NCI-H1092 treated with DMSO at 0.1 percent for 48 hours (cell line): ENCODE measurements around the gene ADGRV1.
A peak's percentile ranks its signal among the peaks of the same experiment; 100 is the strongest.
"Not testable (repeated sequence)": the region's sequence is repeated elsewhere in the genome, so short reads cannot be mapped to it uniquely, and the experiment has no call there.

Experiments
- DNase-seq: peaks from one replicate; lab custom pipeline; 2025; lab: John Stamatoyannopoulos, UW

ADGRV1 gene

DNA sequence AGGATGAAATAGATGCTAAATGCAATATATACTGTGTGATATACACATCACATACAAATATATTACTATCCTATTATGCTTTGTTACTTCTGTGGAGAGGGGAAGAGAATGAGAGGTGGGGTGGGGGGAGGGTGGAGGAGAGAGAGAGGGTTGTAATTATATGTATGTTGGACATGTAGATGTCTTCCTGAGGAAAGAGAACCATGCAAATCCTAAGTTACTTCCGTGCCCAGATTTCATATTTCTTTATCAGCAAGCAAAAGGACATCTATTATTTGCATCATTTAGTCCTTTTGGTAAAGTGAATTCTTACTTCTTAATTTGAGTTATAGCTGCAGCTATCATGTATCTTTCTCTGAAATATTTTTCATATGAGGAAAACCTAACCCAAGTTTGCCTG is 187.5 kb downstream of the ADGRV1 start:
- no peak for DNase-seq

DNA sequence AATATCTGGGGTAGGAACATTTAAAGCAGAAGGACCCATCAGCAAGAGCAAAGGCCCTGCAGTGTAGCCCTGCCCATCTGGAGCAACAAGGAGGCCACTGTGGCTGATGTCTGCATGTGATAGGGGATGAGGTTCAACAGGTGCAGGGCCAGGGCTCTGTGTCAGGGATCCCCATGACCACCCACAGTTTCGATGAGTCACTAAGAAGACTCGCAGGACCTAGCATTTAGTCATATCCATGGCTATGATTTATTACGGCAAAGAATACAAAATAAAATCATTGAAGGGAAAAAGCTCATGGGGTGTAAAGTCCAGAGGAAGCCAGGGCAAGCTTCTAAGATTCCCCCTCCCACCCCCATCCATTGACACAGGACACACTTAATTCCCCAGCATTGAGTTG is 188.6 kb downstream of the ADGRV1 start:
- DNase-seq: no peak

DNA sequence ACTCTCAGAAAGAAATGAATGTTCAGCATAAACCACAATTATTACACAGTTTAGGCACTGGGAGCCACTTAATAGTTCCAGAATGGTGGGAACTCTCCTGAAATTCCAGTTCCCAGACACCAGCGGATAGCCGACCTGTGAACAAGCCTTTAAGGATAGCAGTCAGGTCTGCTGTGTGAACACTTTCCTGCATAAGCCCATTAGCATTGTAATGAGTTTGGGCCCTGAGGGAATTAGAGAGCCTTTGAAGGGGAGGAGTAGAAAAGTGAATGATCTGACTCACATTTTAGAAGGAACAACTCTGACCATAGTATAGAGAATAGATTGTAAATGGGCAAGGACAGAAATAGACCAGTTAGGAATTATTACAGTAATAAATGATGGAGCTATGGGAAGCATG is 189.1 kb downstream of the ADGRV1 start:
- no peak for DNase-seq

DNA sequence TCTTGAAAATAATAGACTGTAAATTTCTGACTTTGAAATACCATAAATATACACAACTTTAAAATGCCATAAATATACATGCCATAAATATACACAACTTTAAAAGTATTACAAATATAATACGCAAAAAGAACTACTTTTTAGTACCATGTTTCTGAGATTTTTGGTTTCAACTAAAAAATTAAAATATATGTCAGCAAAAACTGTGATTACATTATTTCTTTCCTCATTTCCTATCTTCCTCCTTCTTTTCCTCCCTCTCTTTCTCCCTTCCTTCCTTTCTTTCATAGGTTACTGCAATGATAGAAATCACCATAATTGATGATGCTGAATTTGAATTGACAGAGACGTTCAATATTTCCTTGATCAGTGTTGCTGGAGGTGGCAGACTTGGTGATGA is 200.5 kb downstream of the ADGRV1 start:
- no peak for DNase-seq

DNA sequence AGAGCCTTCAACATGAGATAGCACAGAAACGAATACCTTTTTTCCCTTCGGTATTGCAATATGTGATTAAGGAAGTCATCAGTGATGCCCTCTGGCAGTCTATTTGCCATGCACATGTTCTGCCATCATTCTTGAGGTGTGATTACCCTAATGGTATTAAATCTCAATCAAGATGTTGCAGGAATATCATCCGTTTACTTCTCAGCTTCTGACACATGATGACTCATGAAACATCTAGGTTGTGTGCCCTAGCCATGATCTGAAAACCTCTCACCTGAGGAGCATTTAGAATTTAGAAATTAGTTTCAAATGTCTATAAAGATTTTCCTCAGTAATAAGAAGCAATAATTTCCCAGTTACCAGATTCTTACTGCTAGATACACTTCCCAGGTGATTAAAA is 209.1 kb downstream of the ADGRV1 start:
- no peak for DNase-seq

DNA sequence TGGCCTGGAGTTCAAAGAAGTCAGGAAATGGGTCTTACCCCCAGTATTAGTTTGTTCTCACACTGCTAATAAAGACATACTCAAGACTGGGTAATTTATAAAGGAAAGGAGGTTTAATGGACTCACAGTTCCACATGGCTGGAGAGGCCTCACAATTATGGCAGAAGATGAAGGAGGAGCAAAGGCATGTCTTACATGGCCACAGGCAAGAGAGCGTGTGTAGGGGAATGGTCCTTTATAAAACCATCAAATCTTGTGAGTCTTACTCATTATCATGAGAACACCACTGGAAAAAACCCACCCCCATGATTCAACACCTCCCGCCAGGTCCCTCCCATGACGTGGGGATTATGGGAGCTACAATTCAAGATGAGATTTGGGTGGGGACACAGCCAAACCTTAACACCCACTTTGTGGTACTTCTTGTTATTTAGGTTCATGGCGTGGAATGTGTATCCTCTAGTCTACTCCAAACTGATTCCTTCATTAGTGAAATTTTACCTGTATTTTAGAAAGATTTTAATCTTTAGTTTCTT is 211.5 kb downstream of the ADGRV1 start:
- DNase-seq: not testable (repeated sequence)

DNA sequence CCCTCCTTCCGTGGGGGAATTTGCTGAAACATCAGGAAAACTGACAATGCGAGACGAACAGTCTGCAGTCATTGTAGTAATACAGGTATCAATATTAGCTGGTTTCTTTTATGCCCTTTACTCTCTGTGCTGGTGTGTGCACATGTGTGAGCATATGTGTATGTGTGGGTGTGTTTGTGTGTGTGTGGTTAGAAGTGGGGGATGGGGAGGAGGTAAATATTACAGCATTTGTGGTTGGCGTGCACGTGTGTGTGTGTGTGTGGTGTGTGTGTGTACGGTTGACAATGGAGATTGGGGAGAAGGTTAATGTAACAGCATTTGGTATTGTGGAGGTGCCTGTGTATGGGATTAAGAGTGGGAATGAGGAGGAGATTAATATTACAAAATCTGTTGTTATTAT is 219.4 kb downstream of the ADGRV1 start:
- no peak for DNase-seq

DNA sequence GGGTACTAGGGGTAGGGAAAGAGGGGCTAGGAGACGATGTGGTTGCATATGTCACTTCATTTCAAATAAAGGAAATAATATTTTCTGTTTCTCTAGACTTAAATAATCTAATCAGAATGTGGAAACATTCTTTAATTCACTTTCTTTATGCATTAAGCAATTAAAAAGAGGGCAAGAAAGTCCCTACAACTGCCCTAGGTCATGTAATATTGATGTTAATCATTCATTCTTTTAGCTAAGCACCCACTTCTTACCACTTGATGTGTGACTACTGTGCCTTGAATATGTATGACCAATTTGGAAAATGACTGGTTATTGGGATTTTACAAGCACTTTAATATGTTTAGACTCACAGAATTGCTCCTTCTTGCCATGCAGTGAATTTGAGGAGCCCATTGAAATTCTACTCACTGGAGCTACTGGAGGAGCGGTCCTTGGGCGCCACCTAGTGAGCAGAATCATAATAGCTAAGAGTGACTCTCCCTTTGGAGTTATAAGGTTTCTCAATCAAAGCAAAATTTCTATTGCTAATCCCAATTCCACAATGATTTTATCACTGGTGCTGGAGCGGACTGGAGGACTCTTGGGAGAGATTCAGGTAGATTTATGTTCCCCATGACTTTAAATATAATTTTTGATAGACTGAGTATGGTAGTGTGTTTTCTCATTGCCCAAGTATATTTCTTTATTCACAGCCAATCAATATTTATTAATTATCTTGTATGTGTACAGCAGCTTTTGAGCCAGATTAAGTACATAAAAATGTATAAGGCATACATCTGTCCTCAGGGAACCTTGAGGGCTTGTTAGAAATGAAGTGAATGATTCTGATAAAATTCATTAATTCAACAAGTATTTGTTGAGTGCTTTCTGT is 225.1 kb downstream of the ADGRV1 start:
- peak; percentile 19 for DNase-seq

DNA sequence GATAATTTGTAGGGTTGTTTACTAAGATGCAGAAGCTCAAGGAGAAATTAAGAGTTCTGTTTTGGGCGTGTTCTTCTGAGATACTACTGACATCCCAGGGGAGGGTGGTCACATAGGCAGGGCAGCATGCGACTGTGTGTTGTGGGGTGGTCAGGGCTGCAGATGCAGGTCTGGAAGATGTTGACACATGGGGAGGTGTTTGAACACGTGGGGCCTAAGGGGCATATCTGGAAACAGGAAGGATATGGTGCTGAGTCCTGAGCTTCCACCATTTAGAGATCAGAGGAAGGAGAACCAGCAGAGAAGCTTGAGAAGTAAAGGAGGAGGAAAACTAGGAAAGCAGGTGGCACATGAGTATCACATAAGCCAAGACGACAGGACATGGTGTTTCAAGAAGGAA is 228.2 kb downstream of the ADGRV1 start:
- DNase-seq: no peak

DNA sequence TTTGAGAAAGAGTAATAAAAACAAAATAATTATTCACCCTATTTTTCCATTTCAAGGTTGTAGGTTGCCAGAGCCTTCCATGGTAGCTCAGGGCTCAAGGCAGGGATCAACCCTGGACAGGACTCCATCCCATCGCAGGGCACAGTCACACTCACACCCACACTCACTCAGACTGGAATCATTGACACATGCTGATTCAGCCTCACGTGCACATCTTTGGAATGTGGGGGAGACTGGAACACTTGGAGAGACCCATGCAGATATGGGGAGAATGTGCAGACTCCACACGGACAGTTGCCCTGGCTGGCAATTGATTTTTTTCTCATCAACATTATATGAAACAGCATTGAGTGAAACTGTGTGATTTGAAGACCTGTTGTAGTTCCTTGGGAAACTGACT is 234.1 kb downstream of the ADGRV1 start:
- no peak for DNase-seq

DNA sequence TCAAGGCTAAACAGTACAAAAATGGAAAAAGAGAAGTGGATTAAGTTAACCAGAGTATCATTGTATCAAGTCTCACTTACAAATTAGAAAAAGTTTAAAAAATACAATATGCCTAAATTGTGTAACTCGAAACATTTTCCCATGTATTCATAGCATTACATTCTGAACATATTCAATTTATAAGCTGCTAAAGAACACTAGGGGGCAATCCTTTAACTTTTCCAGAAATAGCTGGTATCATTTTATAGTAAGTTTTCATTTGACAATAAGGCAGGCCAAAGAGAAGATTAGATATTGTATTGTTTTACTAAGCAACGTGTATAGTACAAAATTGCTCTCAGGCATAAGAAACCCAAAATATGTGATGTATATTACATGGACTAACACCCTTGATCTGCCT is 234.6 kb downstream of the ADGRV1 start:
- DNase-seq: no peak

DNA sequence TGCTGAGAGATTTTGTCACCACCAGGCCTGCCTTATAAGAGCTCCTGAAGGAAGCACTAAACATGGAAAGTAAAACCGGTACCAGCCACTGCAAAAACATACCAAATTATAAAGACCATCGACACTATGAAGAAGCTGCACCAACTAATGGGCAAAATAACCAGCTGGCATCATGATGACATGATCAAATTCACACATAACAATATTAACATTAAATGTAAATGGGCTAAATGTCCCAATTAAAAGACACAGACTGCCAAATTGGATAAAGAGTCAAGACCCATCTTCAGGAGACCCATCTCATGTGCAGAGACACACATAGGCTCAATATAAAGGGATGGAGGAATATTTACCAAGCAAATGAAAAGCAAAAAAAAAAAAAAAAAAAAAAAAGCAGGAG is 238.3 kb downstream of the ADGRV1 start:
- DNase-seq: not testable (repeated sequence)

DNA sequence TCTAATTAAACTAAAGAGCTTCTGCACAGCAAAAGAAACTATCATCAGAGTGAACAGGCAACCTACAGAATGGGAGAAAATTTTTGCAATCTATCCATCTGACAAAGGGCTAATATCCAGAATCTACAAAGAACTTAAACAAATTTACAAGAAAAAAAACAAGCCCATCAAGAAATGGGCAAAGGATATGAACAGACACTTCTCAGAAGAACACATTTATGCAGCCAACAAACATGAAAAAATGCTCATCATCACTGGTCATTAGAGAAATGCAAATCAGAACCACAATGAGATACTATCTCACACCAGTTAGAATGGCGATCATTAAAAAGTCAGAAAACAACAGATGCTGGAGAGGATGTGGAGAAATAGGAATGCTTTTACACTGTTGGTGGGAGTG is 241.5 kb downstream of the ADGRV1 start:
- DNase-seq: not testable (repeated sequence)

DNA sequence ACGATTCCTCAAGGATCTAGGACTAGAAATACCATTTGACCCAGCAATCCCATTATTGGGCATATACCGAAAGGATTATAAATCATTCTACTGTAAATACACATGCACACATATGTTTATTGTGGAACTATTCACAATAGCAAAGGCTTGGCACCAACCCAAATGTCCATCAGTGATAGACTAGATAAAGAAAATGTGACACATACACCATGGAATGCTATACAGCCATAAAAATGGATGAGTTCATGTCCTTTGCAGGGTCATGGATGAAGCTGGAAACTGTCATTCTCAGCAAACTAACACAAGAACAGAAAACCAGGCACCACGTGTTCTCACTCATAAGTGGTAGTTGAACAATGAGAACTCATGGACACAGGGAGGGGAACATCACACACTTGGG is 241.9 kb downstream of the ADGRV1 start:
- not testable (repeated sequence) for DNase-seq

DNA sequence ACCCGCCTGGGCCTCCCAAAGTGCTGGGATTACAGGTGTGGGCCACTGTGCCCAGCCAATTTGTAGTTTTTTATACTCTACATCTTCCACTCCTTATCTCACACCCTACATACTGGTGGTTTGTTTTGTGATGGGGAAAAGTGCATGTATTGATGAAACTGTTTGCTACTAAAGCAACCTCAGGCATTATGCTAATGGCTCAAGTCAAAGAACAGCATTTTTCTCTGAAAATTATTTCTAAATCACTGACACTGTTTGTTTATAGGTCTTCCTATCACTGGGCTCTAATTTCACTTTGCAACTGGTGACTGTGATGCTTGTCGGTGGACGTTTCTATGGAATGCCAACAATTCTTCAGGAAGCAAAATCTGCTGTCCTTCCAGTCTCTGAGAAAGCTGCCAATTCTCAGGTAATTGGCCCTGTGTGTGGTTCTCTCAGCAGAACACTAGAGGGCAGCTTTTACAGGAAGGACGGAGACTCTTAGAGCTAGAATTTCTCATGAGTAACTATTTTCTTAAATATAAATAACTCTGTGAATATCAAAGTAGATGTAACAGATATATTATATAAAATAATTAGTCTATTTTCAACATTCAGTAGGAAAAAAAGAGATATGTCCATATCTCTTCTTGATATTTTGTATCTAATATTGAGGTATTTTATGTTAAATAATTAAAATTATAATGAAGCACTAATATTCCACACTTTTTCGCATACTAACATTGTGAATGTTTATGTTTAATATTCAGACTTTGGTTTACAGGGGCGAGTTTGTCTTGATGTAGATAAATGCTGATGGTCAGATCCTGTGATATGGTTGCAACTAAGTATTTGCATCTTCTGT is 244.1 kb downstream of the ADGRV1 start:
- DNase-seq: peak; percentile 9

DNA sequence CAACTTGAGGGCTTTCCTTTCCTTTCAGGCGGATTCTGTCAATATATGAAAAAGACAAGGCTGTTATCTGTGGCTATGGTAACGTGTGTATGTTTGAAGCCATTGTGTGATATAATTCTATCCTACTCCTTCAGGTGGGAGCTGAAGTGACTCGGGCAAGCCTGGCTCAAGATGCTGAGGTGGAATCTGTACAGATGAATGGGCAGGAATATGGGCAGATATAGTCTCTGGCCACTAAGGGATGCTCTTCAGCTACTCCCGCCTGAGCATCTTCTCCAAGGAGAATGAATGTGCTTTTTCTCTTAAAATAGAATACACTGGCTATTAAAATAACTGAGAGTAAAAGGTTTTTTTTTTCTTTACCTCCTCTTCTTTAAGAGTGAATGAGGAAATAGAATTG is 244.8 kb downstream of the ADGRV1 start:
- no peak for DNase-seq

DNA sequence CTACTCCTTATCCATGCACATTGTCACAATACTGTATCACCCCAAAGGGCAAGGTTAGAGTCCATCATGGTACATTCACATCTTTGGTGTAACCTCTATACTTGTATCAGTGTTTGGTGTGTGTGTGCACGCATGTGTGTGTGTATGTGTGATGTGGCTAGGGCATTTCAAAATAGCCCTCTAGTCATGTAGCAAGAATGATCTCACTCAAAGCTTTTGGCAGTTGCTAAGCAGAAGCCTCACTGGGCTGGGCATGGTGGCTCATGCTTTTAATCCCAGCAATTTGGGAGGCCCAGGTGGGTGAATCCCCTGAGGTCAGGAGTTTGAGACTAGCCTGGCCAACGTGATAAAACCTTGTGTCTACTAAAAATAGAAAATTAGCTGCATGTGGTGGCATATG is 245.3 kb downstream of the ADGRV1 start:
- no peak for DNase-seq

DNA sequence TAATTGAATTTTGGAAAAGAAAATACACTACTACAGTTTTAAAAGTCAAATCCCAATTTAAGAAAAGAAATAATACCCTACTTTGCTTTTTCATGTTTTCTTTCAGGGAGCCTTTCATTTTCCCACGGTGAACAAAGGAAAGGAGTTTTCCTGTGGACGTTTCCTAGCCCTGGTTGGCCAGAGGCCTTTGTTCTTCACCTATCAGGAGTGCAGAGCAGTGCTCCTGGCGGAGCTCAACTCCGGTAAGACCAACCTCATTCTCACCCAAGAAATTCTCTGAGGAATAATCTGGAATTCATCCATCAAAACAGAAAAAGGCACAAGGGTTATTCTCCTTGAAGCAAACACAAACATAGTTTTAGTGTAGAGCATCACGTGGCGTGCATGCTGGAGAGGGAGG is 248.9 kb downstream of the ADGRV1 start:
- no peak for DNase-seq

DNA sequence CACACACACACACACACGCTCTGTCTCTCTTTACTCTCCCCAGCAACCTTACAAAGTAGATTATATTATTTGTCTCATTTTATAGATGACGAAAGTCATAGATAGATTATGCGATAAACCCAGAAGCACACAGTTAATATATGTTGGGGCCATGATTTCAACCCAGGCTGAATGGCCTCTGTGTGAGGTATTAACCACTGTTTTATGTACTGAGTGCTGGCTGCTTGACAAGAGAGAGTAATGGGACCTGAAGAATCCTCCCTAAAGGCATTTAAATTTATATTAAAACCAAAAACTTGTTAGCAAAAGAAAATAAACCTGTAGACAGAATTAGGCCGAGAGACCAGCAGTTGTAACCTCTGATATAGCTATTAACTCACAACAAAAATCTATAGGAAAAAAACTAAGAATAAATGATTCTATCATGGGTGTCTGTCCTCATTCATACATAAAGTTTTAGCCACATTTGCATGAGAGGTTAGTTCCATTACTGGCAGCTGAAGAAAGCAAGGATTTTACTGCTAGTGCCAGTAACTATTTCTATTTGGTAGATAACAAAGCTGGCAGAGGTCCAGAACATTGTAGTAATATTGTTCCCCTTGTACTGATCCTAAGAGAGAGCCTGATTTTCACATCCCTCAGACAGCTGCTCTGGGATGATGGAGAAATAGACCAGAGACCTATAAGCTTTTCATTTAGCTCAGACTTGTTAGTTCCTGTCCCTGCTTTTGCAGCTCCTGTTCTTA is 250.9 kb downstream of the ADGRV1 start:
- no peak for DNase-seq

DNA sequence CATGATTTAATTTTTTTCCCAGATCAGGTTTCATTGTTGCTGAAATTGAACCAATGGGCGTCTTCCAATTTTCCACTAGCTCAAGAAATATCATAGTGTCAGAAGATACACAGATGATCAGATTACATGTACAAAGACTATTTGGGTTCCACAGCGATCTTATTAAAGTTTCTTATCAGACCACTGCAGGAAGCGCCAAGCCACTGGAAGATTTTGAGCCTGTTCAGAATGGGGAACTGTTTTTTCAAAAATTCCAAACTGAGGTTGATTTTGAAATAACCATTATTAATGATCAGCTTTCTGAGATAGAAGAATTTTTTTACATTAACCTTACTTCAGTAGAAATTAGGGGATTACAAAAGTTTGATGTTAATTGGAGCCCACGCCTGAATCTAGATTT is 251.6 kb downstream of the ADGRV1 start:
- DNase-seq: no peak

DNA sequence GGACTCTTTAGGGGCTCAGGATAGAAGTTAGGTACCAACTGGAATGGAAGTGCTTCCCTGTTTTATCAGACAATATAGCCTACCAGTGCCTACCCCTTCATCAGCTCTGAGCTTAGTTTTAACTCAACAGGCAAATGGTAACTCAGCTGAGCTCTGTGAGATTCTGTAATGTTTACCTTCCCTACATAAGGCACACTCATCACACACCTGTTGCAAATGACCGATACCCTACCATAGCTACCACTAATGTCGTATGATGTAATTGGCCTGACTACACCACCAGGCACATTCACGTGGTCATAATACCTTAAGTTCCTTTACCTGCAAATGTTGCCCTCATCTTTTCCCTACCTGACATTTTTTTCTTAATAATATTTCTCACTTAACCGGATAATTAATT is 254.8 kb downstream of the ADGRV1 start:
- no peak for DNase-seq

DNA sequence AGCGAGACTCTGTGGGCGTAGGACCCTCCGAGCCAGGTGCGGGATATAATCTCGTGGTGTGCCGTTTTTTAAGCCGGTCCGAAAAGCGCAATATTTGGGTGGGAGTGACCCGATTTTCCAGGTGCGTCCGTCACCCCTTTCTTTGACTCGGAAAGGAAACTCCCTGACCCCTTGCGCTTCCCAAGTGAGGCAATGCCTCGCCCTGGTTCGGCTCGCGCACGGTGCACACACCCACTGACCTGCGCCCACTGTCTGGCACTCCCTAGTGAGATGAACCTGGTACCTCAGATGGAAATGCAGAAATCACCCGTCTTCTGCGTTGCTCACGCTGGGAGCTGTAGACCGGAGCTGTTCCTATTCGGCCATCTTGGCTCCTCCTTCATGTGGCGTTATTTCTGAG is 263.5 kb downstream of the ADGRV1 start:
- not testable (repeated sequence) for DNase-seq
